Right forelimb (tissue), 1 donor: ENCODE measurements around the gene STK38L.

Experiments used
- DNase-seq: peaks from one replicate; pipeline ENCODE4 v3.0.0-alpha.2; 2018

STK38L gene

GRCh38 chr12:27330846-27331245 lies 86.8 kb downstream of the STK38L start:
- no peak for DNase-seq

- DNase-seq: no peak
These were observed 87.3 kb downstream of the STK38L start for GRCh38 chr12:27331291-27331926.

GRCh38 chr12:27331927-27332324 lies 87.8 kb downstream of the STK38L start:
- DNase-seq: no peak

GRCh38 chr12:27332407-27332713 lies 88.3 kb downstream of the STK38L start:
- DNase-seq: no peak

DNA sequence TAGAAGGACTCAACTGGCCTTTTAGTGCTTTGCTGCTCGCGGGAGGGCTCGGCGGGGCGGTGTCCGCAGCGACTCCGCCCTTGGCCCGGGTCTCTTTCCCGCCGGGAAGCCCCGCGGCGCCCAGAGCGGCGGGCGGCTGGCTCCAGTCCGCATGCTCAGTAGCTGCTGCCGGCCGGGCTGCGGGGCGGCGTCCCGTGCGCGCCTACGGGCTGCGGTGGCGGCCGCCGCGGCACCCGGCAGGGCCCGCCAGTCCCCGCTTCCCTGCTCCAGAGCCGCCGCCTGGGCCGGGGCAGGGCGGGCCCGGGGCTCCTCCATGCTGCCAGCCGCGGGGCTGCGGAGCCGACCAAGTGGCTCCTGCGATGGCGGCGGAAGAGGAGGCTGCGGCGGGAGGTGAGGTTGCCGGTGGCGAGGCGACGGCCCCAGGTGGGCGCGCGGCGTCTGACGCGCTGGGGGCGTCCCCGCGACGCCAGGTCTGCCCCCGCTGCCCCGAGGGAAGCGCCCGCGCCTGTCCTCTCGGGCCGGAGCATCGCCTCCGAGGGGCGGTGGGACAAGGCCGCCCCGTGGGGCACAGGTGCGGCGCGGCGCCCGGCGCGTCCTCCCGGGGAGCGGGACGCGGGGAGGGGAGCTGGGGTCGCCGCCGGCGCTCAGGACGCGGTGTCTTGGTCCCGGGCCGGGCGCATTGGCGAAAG lies 88.8 kb downstream of the STK38L start, which contains the start of gene BMAL2:
TSS of gene BMAL2 (plus strand) at position 123 of the 689 bp plus-strand sequence. CDS start at position 360, 237 bp downstream.
- DNase-seq: peak; percentile 62

DNA sequence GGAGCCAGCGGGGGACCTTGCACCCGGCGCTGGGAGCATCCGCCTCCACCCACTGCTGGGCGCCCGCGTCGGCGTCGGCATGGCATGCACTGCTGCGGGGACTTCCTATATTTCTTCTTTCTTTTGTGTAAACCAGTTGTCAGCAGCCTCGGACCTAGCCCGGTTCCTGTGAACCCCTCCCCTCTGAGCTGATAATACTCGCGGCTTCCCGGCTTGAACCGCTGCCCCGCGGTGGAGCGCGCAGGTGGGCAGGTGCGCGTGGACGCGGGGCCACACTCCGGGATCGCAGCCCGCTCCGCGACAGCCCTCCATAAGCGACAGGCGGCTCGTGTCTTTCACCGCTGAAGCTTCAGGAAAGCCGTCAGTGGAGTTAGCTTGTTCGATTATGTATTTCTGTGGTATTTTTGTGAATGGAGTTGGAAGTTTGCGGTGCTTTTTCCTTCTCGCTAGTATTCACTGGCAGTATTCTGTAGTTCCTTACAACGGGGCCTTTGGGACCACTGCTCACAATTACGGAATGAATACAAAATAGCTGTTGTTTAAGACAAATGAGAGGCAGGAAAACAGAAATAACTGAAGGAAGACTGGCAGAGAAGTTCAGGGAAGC lies 89.4 kb downstream of the STK38L start:
- DNase-seq: peak; percentile 45

DNA sequence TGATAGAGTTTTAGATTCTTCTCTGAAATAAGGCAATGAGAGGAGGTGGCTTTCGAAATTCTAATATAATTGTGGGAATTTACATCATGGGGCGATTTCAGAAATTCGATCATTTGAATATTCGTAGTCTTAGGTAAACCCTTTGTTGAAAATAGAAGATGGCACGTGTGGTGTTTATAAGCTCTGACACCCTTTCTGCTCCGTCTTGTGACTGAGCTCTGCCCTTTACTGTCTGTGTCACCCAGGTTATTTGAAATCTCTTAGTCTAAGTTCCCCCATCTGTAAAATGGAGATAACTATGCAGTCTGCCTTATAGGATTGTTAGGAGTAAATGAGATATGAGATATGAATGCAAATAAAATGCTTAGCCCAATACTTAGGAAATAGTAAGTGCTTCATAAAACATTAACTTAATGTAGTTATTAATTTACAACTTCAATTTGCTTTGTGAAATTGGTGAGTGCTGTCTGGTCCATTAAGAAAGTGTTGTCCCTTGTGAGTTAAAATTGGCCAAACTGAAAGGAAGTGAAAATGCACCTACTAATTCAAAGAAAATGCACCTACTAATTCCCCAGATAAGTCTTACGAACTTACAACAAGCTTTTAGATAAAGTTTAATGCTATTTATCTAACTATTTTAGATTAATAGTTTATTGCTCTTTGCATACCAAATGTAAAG lies 90.1 kb downstream of the STK38L start:
- no peak for DNase-seq

DNA sequence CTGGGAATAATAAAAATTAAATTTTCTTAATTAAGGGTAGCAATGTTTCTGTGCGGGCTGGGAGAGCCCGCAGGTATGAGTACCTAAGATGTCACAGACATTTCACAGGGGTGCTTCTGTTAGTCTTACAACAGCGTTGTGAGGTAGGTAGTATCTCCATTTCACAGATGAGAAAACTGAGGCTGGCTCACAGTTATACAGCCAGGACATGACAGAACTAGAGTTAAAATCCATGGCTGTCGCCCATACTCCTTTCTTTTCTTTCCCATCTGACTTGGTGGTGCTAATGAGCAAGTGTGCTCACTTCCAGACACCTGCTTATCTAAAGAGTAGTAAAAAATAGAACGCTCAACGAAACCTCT lies 90.6 kb downstream of the STK38L start:
- DNase-seq: no peak

DNA sequence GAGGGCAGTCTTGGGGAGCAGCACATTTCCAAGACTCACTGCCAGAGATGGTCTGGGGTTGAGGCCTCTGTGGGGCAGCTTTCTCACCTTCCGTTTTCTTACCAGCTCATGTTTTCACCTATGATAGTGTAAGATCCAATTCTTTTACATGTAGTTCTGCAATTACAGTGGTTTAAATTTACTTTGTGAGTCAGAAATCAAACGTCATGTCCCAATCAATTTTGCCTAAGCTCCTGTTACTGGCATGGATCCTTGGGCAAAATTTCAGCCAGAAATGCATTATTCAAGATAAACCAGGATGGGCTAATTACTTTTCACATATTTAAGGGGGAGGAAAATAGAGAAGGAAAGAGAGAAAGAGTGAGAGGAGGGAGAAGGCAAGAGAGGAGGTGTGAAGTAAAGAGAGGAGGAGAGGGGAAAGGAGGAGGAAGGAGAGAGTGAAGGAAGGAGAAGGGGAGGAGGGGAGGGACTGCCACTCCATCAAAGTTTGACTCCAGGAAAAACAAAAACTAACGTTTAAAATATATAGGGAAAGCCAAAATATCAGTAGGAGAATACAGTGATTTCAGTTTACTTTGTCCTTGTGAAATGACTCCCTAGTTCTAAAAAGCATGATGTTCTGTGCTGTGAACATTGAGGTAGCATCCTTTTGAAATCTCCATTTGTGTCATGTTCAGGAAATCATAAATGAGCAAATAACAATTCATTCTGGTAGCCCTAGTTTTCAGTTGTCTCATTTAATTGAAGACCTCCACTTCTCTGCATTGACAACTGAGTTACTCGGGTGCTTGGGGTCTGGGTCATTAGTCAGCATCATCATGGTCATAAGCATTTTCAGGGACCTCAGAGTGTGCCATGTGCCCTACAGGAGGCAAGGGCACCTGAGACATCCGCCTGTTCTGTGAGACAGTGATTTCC lies 91.5 kb downstream of the STK38L start:
- DNase-seq: no peak

DNA sequence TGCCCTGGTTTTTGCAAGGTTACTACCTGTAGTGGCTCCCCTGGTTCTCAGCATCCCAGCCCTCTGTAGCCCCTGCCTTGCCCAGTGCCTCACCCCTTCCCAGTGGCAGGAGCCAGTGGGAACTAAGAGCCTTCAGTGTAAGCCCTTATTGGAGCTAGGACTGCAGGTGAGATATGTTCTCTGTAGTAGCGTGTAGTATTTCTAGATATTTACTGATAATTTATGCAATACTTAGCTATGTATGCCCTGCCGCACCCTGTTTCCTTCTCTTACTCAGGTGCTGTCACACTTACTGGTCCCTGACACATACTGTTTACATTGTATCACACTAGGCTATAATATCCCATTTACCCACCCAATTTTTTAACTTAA lies 92.2 kb downstream of the STK38L start:
- no peak for DNase-seq

GRCh38 chr12:27337376-27337775 lies 93.3 kb downstream of the STK38L start:
- no peak for DNase-seq

DNA sequence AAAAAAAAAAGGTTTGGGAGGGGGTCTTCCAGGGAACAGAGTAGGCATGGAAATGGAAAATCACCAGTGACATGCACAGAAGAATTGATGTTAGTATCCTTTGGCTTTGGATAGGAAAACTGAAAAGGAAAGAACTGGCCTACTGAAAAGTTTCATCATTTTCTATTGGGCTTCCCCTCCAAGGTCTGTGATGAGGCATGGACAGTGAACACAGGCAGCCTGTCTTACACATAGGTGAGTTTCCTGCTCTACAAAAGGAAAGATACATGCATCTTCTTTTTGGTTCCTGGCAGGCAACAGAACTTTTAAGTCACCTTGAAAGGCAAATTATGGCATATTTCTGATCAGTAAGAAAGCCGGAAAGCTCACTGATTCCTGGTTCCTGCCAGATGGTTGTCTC lies 94.4 kb downstream of the STK38L start:
- no peak for DNase-seq

- DNase-seq: no peak
These were observed 96.9 kb downstream of the STK38L start for GRCh38 chr12:27340971-27341370.

- no peak for DNase-seq
These were observed 98.5 kb downstream of the STK38L start for GRCh38 chr12:27342536-27342935.

- DNase-seq: no peak
These were observed 99.3 kb downstream of the STK38L start for GRCh38 chr12:27343255-27344000.

GRCh38 chr12:27344246-27344645 lies 100.2 kb downstream of the STK38L start:
- no peak for DNase-seq

DNA sequence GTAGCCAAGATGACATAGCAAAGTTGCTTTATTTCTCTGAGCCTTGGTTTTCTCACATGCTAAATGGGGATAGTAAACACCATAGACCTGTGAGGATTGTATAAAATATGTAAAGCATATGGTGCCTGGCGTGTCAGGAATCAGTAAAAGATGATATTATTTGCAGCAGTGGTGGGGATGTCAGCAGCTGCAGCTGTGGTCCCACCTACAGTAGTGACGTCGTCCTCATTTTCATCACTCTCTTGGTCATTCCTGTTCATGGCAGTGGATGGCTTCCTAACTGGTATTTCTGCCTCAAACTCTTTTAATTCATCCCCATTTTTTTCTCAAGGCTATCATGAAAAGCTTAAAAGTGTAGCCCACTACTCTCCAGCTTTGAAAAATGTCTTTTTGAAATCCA lies 100.7 kb downstream of the STK38L start:
- no peak for DNase-seq

DNA sequence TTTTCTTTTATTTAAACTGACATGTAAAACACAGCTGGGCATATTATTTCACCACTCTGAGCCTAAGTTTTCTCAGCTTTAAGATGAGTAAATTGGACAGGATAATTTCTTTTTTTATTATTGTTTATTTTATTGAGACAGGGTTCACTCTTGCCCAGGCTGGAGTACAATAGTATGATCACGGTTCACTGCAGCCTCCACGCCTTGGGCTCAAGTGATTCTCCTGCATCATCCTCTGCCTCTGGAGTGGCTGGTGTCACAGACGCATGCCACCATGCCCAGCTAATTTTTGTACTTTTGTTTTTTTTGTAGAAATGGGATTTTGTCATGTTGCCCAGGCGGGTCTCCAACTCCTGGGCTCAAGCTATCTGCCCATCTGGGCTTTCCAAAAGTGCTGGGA lies 101.3 kb downstream of the STK38L start:
- DNase-seq: no peak

DNA sequence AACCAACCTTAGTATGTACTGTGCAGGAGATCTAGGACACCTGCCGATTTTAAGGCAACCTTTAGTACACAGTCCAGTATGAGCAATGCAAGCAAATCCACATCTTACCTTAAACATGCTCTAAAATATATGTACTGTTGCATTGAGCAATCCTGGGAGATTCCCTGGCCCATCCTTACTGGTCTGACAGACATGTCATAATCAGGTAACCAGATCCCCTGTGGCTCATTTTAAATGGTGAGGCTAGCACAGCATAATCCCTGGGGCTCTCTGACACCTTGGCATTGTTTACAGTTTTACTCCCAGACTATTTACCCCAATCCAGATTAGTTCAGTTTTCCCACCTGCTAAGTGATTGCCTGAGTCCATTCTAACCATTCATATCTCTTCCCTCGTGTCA lies 103.7 kb downstream of the STK38L start:
- no peak for DNase-seq

DNA sequence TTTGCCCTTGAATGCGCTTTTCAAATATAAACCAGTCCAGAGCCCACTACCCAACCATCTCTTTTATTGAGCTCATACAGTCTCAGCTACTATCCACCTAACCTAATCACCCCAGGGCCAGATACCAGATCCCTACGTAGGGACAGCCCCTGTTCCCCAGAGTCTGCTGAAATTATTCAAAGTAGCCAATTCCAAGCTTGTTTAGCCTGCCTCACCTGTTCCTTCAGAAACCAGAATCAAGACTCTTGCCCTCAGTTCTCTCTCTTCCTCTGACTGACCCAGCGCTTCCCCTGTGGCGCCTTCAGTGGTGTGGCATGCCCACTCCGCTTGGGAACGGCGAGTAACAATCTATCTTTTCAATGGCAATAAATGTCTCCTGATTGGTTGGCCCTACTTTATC lies 107.4 kb downstream of the STK38L start:
- no peak for DNase-seq

DNA sequence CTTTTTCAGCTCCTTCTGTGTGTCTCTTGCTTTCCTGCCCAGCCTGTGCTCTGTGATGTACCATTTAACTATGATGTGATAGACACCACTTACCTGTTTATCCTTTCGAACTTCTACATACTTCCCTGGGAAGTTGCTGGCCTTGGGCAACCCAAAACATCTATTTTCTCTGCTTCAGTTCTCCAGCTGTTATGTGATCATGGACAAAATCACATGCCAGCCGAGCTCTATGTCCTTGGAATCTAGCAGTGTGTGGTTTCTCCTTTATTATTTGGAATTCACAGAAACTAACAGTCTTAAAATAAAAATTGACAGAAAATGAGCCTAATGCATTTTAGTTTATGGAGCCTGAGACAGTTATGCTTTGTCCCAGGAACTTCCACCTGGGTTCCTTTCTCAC lies 111.4 kb downstream of the STK38L start:
- no peak for DNase-seq

DNA sequence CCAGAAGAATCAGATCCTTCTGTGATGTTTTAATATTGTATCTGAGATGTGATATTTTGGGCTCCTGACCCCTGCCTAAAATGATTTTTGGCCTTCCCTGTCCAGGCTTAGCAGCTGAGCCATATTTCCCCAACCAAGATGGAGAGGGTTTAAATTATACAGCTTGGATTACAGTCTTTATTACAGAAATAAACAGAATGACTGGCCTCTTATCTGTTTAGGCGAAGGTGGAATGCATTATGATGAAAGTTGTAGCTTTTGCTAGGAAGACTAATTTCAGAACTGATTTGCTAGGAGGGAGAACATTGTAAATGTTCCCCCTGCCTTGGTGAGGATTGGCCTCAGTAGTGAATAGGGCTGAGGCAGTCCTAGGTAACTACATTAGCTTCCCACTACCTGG lies 111.9 kb downstream of the STK38L start:
- no peak for DNase-seq
